ENCODE results near the gene CRIP1.

Gene CRIP1

DNA sequence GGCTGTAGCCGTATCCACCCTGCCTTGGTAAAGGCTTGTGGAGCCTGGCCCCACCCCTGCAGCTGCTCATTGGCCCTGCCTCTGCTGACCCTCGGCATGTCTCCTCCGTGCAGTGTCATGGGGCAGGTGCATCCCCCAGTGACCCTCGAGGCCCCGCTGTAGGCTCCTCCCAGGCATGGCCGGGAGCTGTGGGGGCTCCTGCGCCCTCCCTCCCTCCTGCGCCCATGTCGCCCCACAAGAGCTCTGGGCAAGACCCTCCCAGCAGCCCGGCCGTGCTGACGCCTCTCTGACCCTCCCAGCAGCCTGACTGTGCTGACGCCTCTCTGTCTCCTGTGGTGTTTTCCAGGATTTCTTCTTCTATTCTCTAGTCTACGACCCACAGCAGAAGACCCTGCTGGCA lies 32.8 kb upstream of the CRIP1 start:
- H3K4me3 ChIP-seq (ENCODE audit: low read depth, low read length): no peak overlapping the region
- TF ChIP-seq, protein P1, sequence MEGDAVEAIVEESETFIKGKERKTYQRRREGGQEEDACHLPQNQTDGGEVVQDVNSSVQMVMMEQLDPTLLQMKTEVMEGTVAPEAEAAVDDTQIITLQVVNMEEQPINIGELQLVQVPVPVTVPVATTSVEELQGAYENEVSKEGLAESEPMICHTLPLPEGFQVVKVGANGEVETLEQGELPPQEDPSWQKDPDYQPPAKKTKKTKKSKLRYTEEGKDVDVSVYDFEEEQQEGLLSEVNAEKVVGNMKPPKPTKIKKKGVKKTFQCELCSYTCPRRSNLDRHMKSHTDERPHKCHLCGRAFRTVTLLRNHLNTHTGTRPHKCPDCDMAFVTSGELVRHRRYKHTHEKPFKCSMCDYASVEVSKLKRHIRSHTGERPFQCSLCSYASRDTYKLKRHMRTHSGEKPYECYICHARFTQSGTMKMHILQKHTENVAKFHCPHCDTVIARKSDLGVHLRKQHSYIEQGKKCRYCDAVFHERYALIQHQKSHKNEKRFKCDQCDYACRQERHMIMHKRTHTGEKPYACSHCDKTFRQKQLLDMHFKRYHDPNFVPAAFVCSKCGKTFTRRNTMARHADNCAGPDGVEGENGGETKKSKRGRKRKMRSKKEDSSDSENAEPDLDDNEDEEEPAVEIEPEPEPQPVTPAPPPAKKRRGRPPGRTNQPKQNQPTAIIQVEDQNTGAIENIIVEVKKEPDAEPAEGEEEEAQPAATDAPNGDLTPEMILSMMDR (IDR thresholded peaks at IDR 0.05; ENCODE audit: low read depth, low read length): no peak

DNA sequence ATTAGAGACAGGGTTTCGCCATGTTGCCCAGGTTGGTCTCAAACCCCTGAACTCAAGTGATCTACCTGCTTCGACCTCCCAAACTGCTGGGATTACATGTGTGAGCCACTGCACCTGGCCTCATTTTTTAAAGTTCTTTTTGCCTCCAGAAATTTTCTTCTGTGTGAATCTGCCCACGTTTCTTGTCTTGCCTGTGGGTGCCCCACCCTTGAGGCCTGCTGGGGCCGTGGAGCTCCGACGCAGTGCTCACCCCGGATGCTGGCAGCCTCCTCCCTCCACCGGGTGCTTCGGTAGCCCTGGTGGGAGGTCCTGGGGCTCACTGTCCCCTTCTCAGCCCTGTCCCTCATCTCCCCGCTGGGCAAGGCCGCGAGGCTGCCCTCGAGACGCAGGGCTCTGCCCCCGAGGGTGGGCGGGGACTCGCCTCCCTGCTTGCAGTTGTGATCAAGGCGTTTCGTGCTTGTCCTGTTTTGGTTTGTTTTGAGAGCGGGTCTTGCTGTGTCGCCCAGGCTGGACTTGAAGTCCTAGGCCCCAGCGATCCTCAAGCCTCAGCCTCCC lies 31.5 kb upstream of the CRIP1 start:
- TF ChIP-seq, protein P1 (IDR thresholded peaks at IDR 0.05; ENCODE audit: low read depth, low read length): no peak

DNA sequence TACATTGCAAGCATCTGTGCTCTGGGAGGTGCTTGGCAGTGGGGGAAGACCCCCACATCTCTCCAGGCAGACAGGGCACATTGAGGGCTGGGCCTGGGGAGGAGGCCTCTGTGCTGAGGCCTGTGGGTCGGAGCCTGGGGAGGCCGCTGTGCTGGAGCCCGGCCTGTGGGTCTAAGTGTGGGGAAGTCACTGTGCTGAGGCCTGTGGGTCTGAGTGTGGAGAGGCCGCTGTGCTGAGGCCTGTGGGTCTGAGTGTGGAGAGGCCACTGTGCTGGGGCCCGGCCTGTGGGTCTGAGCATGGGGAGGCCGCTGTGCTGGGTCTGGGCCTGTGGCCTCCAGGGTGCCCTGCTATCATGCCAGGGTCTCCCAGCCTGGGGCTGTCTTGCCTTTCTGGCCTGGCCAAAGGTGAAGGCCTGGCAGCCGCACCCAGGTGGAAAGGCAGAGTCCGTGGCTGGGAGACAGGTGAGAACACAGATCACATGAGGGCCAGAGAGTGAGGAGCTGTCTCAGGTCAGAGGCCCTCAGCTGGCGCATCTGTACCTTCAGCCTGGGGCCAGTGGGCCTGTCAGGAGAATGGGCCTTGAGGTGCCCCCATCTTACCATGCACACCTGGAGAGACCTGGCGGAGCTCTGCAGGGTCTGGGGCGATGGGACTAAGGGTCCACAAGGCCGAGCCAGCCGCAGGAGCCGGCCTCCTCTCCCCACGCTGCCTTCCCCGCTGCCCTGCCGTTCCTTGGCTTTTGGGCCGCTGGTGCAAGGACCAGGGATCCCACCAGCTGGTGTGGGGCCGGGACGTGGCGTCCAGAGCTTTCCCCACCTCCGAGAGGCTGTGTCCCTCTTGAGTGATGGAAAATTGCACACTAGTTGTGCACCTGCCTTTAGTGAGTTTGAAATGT lies 30.7 kb upstream of the CRIP1 start:
- TF ChIP-seq, protein P1 (IDR thresholded peaks at IDR 0.05; ENCODE audit: low read depth, low read length): no peak

More for the DNA sequence above, 31.5 kb upstream of the CRIP1 start:
- H3K4me3 ChIP-seq (ENCODE audit: low read depth, low read length): no peak overlapping the region

DNA sequence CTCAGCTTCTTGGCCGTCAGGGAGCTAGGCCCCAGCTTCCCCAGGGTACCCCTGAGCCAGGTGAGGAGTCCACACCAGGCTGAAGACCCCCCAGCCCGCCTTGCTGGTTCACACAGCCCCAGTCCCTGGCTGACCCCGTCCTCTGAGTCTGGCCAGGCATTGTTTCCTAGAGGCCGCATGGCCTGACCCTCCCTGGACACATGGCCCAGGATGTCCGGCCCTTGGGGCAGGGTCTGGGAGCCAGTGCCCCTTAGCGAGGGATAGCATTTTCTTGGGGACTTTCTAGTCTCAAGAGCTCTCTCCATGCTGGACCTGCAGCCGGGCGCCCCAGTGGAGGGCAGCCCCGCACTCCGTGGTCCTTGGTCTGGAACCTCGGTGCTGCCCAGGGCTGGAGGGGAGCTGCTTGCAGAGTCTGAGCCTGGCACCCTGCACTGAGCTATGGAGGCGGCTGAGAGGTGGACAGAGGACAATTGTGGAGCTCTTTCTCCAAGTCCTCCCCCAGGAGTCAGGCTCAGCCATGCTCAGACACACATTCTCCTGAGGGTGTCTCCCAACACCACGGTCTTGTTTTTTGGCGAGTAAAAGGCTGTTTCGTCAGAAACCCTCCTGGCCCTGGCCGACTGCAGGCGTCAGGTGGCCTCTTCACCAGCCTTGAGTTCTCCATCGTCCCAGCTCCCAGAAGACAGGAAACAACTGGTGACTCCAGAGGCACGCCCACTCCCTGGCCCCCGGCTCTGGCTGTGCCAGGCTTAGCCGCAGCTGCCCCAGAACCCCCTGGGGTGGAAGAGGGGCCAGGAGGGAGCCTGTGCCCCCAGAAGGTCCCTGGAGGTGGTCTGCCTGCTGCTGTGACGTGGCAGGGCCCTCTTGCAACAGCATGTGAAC lies 29.7 kb upstream of the CRIP1 start:
- TF ChIP-seq, protein P1 (IDR thresholded peaks at IDR 0.05; ENCODE audit: low read depth, low read length): no peak
- H3K4me3 ChIP-seq (ENCODE audit: low read depth, low read length): no peak overlapping the region

More for the DNA sequence above, 30.7 kb upstream of the CRIP1 start:
- no peak overlapping the region for H3K4me3 ChIP-seq (ENCODE audit: low read depth, low read length)

DNA sequence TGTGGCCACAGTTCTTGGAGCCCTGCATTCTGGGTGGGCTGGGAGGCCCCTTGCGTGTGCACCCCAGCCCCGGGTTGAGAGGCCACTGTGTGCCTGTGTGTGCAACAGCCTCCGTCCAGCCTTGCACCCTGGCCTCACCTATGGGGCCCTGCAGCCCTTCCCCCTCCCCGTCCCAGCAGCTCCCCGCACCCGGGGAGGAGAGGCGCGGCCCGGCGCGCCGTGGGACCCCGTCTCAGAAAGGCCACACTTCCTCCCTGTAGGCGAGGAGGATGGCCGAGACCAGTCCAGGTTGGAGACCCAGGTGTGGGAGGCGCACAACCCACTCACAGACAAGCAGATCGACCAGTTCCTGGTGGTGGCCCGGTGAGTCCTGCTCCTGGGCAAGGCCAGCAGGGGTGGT lies 28.7 kb upstream of the CRIP1 start:
- TF ChIP-seq, protein P1 (IDR thresholded peaks at IDR 0.05; ENCODE audit: low read depth, low read length): no peak
- no peak overlapping the region for H3K4me3 ChIP-seq (ENCODE audit: low read depth, low read length)

DNA sequence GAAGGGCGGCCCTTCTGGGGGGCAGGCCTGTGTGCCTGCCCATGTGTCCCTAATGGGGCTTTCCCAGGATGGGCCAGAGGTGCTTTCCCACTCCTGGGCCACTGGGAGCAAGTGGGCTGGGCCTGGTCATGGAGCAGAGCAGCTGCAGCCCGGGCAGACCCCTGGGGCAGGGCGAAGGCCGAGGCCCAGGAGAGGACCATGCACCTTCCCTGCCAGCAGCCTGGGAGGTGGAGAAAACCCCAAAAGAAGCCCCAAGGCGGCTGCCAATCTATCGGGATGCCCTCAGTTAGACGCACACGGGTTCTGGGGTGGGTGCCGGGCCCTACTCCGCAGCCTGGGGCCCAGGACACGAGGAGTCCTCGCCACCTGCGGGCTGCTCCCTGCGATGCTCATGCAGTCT lies 28.1 kb upstream of the CRIP1 start:
- TF ChIP-seq, protein P1 (IDR thresholded peaks at IDR 0.05; ENCODE audit: low read depth, low read length): no peak
- H3K4me3 ChIP-seq (ENCODE audit: low read depth, low read length): no peak overlapping the region
